ENCODE data around the gene PLK3. TPM values are rescaled to one million over a fixed set of nuclear protein-coding genes. Genes with fewer than 3 reads are reported as not detected.
"Not testable (repeated sequence)": the region's sequence is repeated elsewhere in the genome, so short reads cannot be mapped to it uniquely, and the experiment has no call there.

The PLK3 gene
- total RNA-seq: 100 to 1,000 TPM in 1 of 4 donors, 10 to 100 TPM in 3; 27.6 to 156 (median 73.9) TPM

- ATAC-seq (ENCODE audit: low FRiP score) (peak; percentile 92), DNase-seq (ENCODE audit: low spot score) (peak; percentile 83)
- peak in 1 of 3 donors; percentile 22 for TF ChIP-seq CTCF (IDR thresholded peaks at IDR 0.05)
These were observed at the start of gene PLK3 for GRCh38 chr1:44799770-44800584. TSS of gene PLK3 (plus strand) at chr1:44800377. CDS start at chr1:44800464, 87 bp downstream.

GRCh38 chr1:44757420-44757819, 42.8 kb upstream of the PLK3 start:
- TF ChIP-seq CTCF (IDR thresholded peaks at IDR 0.05): no peak
- ATAC-seq (ENCODE audit: low FRiP score) (no peak), DNase-seq (ENCODE audit: low spot score) (no peak)

GRCh38 chr1:44759077-44759476, 41.1 kb upstream of the PLK3 start:
- no peak for DNase-seq (ENCODE audit: low spot score)
- no peak for ATAC-seq (ENCODE audit: low FRiP score)
- no peak for TF ChIP-seq CTCF (IDR thresholded peaks at IDR 0.05)

GRCh38 chr1:44760876-44761275, 39.3 kb upstream of the PLK3 start:
- TF ChIP-seq CTCF (IDR thresholded peaks at IDR 0.05): no peak
- no peak for DNase-seq (ENCODE audit: low spot score)
- ATAC-seq (ENCODE audit: low FRiP score): no peak

- ATAC-seq (ENCODE audit: low FRiP score); DNase-seq (ENCODE audit: low spot score): not testable (repeated sequence)
These were observed 33.8 kb upstream of the PLK3 start for GRCh38 chr1:44766421-44766820.

- peak; percentile 90 for ATAC-seq (ENCODE audit: low FRiP score)
- peak; percentile 87 for DNase-seq (ENCODE audit: low spot score)
- no peak for TF ChIP-seq CTCF (IDR thresholded peaks at IDR 0.05)
These were observed 24.9 kb upstream of the PLK3 start, which contains the start of gene RPS8 for GRCh38 chr1:44775078-44775929. TSS of gene RPS8 (plus strand) at chr1:44775540. CDS start at chr1:44775597, 57 bp downstream.

All from omental fat pad (tissue), 4 donors.